Coronary artery (tissue), 2 donors: Measurements from ENCODE around the gene SLC17A2.
"Not testable (repeated sequence)": the region's sequence is repeated elsewhere in the genome, so short reads cannot be mapped to it uniquely, and the experiment has no call there.

ENCODE experiments used
- DNase-seq: peaks from one replicate; pipeline ENCODE4 v3.0.0-alpha.2; 2017; ENCODE audit warnings: low spot score
- H3K27ac ChIP-seq, 2 donors: fragments of 200-600 bp; sonication (generic); one replicate each; pipeline ENCODE4 v1.5.1; 2016 to 2019
- H3K4me3 ChIP-seq: fragments of 200-600 bp; sonication (generic); 2 replicates; pipeline ENCODE4 v1.5.1; 2016; ENCODE audit warnings: mild to moderate bottlenecking, moderate library complexity
- TF ChIP-seq, protein P1 (sequence below): fragments of 200-600 bp; sonication (generic); IDR thresholded peaks from one replicate; pipeline ENCODE4 v1.5.1; 2019; ENCODE audit warnings: antibody characterized with exemption

Gene SLC17A2

DNA sequence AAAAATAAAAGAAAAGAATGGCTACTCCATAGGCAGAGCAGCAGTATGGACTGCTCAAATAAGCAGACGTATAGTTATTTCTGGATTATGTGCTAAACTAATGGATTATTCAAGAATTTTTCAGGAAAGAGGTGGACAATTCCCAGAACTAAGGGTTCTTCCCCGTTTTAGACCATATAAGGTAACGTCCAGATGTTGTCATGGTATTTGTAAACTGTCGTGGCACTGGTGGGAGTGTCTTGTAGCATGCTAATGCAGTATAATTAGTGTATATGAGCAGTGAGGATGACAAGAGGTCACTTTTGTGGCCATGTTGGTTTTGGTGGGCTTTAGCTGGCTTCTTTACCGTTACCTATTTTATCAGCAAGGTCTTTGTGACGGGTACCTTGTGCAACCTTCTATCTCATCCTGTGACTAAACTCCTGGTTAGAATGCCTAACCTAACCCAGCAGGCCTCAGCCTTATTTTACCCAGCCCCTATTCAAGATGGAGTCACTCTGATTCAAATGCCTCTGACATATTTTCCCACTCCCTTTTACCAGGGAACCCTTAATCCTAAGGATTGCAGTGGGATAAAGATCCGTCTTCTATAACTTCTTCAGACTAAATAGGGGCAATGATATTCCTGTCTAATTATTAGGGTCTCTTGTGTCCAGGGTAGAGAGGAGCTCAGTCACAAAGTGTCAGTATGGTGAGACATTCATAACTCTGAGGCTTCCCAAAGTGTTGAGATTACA is 21.0 kb upstream of the SLC17A2 start:
- DNase-seq: no peak
- Histone ChIP-seq H3K27ac (no peak overlapping the region), H3K4me3 (no peak overlapping the region)
- TF ChIP-seq, protein P1, sequence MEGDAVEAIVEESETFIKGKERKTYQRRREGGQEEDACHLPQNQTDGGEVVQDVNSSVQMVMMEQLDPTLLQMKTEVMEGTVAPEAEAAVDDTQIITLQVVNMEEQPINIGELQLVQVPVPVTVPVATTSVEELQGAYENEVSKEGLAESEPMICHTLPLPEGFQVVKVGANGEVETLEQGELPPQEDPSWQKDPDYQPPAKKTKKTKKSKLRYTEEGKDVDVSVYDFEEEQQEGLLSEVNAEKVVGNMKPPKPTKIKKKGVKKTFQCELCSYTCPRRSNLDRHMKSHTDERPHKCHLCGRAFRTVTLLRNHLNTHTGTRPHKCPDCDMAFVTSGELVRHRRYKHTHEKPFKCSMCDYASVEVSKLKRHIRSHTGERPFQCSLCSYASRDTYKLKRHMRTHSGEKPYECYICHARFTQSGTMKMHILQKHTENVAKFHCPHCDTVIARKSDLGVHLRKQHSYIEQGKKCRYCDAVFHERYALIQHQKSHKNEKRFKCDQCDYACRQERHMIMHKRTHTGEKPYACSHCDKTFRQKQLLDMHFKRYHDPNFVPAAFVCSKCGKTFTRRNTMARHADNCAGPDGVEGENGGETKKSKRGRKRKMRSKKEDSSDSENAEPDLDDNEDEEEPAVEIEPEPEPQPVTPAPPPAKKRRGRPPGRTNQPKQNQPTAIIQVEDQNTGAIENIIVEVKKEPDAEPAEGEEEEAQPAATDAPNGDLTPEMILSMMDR: no peak

DNA sequence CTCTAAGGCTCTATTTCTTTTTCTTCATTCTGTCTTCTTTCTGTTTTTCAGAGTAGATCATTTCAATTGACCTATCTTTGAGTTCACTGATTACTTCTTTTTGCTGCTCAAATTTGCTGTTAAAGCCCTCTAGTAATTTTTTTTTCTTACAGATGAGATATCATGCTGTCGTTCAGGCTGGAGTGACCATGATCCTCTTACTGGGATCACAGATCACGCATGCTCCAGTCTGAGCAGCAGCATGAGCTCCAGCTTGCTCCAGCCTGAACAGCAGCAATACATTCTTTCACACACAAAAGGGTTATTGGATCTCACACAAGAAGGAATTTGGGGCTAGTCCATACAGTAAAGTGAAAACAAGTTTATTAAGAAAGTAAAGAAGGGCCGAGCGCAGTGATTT is 19.8 kb upstream of the SLC17A2 start:
- TF ChIP-seq, protein P1: no peak
- no peak overlapping the region for H3K27ac ChIP-seq
- no peak for DNase-seq
- H3K4me3 ChIP-seq: no peak overlapping the region

DNA sequence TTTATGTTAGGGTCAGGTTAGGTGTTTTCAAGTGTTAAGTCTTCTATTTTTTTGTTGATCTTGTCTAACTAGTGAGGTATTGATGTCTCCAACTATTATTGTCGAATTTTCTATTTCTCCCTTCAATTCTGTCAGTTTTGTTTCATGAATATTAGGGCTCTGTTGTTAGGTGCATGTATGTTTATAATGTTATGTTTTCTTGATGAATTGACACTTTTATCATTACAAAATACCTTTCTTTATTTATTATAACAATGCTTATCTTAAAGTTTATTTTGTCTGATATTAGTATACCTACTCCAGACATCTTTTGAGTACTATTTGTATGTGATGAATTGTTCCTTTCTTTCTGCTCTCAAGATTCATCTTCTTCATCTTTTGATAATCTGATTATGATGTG is 19.2 kb upstream of the SLC17A2 start:
- Histone ChIP-seq H3K27ac (no peak overlapping the region), H3K4me3 (no peak overlapping the region)
- TF ChIP-seq, protein P1: no peak
- DNase-seq: no peak

DNA sequence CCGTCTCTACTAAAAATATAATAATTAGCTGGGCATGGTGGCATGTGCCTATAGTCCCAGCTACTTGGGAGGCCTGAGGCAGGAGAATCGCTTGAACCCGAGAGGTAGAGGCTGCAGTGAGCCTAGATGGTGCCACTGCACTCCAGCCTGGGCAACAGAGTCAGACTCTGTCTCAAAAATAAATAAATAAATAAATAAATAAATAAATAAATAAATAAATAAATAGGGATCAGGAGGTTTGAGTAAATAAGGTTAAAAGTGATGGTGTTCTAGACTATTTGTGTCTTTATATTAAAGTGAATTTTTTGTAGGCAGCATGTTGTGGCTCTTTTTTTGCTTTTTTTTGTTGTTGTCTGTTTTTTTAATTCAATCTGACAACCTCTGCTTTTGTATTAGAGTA is 17.0 kb upstream of the SLC17A2 start:
- not testable (repeated sequence) for H3K27ac ChIP-seq, DNase-seq, H3K4me3 ChIP-seq

DNA sequence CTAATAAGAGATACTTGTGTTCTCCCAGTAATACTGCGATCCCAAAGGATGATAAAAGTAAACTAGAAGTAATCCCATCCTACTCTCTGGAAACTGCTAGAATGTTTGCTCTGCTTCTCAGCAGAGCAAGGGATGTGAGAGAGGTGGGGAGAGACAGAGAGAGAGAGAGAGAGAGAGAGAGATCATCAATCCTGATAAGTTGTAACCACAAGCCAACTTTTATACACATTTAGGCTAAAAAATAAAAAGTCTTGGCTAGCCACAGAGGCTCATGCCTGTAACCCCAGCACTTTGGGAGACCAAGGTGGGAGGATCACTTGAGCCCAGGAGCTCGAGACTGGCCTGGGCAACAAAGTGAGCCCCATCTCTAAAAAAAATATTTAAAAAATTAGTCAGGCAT is 16.1 kb upstream of the SLC17A2 start:
- TF ChIP-seq, protein P1: no peak
- Histone ChIP-seq H3K27ac (no peak overlapping the region), H3K4me3 (no peak overlapping the region)
- DNase-seq: no peak

DNA sequence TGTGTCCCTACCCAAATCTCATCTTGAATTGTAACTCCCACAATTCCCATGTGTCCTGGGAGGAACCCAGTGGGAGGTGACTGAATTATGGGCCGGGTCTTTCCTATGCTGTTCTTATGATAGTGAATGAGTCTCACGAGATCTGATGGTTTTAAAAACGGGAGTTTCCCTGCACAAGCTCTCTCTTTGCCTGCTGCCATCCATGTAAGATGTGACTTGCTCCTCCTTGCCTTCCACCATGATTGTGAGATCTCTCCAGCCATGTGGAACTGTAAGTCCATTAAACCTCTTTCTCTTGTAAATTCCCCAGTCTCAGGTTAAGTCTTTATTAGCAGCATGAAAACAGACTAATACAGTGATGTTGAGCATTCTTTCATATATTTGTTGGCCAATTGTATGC is 15.2 kb upstream of the SLC17A2 start:
- DNase-seq, H3K27ac ChIP-seq, H3K4me3 ChIP-seq: not testable (repeated sequence)

DNA sequence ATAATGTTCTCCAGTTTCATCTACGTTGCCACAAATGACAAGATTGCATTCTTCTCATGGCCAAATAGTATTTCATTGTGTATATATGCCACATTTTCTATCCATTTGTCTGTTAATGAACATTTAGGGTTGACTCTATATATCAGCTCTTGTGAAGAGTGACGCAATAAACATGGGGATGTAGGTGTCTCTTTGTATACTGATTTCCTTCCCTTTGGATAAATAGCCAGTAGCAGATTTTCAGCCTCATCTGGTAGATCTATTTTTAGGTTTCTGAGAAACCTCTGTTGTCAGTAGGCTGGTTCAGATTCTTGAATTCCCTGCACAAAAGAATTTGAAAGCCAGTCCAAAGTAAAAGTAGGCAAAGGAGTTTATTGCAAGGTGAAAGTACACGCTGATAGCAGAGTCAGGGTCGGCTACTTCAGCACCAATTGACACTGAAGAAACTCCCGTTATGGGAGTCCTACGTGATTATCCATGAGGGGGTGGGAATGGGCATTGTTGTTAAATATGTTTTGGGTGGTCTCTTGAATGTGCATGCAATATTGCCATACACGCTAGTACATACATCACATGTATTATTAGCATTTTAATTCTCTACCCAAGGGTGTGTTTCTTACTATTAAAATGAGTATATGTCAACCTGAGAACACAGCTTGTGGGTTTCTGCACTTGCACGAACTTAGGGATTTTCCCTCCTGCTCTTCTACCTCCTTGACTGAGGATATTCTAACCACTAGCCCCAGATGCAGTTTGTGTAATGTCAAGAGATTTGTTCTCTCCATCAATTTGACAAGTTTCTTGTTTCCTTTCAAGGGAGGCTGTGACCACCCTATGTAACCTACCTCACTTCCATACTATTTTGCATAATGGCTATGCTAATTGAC is 14.4 kb upstream of the SLC17A2 start:
- Histone ChIP-seq H3K4me3 (no peak overlapping the region), H3K27ac (no peak overlapping the region)
- no peak for DNase-seq
- TF ChIP-seq, protein P1: no peak

DNA sequence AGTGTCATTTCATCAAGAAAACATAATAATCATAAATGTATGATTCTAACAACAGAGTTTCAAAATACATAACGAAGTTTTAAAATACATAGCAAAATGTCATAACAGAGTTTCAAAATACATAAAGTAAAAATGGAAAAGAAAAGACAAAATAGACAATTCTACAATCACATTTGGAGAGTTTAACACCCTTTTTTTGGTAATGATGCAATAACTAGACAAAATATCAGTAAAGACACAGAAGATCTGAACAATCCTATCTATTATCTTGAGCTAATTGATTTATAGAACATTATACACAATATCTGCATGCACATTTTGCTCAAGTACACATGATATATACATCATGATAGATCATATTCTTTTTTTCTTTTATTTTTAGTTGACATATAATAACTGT is 13.4 kb upstream of the SLC17A2 start:
- TF ChIP-seq, protein P1: no peak
- Histone ChIP-seq H3K27ac (no peak overlapping the region), H3K4me3 (no peak overlapping the region)
- DNase-seq: no peak
